ENCODE data around the gene SERPINH1.

- TF ChIP-seq FOXM1 (IDR thresholded peaks at IDR 0.05; ENCODE audit: borderline replicate concordance, low read depth) (no peak), REST (IDR thresholded peaks at IDR 0.05; ENCODE audit: low read depth) (no peak), TCF12 (IDR thresholded peaks at IDR 0.05; ENCODE audit: low read depth) (no peak), EP300 (IDR thresholded peaks at IDR 0.05; ENCODE audit: borderline replicate concordance) (no peak), MAX (IDR thresholded peaks at IDR 0.05) (no peak), RAD21 (IDR thresholded peaks at IDR 0.05; ENCODE audit: low read depth) (no peak), EGR1 (IDR thresholded peaks at IDR 0.05) (no peak), YY1 (IDR thresholded peaks at IDR 0.05; ENCODE audit: low read depth) (no peak), CEBPB (IDR thresholded peaks at IDR 0.05) (no peak), USF1 (IDR thresholded peaks at IDR 0.05) (no peak), NFIC (IDR thresholded peaks at IDR 0.05) (no peak), ZBTB7A (IDR thresholded peaks at IDR 0.05; ENCODE audit: low read depth) (no peak), TAF1 (IDR thresholded peaks at IDR 0.05; ENCODE audit: low read depth) (no peak), TEAD4 (IDR thresholded peaks at IDR 0.05) (no peak)
These were observed 38.3 kb downstream of the SERPINH1 start for GRCh38 chr11:75600356-75600755.
